Measurements from ENCODE around the gene OAS3. TPM values are rescaled to one million over a fixed set of nuclear protein-coding genes. Genes with fewer than 3 reads are reported as not detected.
"Not testable (repeated sequence)": the region's sequence is repeated elsewhere in the genome, so short reads cannot be mapped to it uniquely, and the experiment has no call there.

Gene OAS3
- total and polyA plus RNA-seq, 12 donors: 3.0 to 28.0 (median 8.5) TPM

DNA sequence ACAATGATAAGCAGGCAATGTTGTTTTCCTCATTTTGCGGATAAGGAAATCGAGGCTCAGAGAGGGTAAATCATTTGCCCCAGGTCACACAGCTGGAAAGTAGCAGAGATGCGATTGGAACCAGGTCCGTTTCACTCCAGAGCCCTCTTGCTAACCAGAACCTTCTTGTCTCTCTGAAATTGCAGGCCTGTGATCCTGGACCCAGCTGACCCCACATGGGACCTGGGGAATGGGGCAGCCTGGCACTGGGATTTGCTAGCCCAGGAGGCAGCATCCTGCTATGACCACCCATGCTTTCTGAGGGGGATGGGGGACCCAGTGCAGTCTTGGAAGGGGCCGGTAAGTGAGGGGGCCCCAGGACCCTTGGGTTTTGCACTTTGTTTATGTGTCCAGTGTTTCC, 9.5 kb downstream of the OAS3 start:
- no peak for TF ChIP-seq CTCF (IDR thresholded peaks at IDR 0.05)
- intact Hi-C loops (cut with DNase I): no loop called here
- WGBS, 2 donors: 95 to 97% methylated on average over 5 of the region's 5 CpGs
- ATAC-seq: no peak
- Histone ChIP-seq H3K36me3 (peaks cover 0 to 100% (median 37%) of the 10 kb centered on the region in 9 donors), H3K4me3 (no peak overlapping the region), H3K9me3 (peaks cover 0 to 20% (median 0%) of the 10 kb centered on the region in 11 donors), H3K27me3 (peaks cover 0 to 6% (median 0%) of the 10 kb centered on the region in 7 donors), H3K27ac (no peak overlapping the region), H3K4me1 (no peaks in the 10 kb centered on the region)
- DNase-seq: no peak

GRCh38 chr12:112948806-112949205, 10.5 kb downstream of the OAS3 start:
- Histone ChIP-seq H3K9me3 (peaks cover 0 to 25% (median 0%) of the 10 kb centered on the region in 11 donors), H3K36me3 (peaks cover 0 to 94% (median 31%) of the 10 kb centered on the region in 9 donors), H3K27ac (no peak overlapping the region), H3K27me3 (no peaks in the 10 kb centered on the region), H3K4me3 (no peak overlapping the region), H3K4me1 (no peaks in the 10 kb centered on the region)
- no peak for ATAC-seq
- no peak for DNase-seq
- WGBS, 2 donors: 93% methylated on average over 7 of the region's 7 CpGs
- no peak for TF ChIP-seq CTCF (IDR thresholded peaks at IDR 0.05)
- intact Hi-C loops (cut with DNase I): no loop called here

DNA sequence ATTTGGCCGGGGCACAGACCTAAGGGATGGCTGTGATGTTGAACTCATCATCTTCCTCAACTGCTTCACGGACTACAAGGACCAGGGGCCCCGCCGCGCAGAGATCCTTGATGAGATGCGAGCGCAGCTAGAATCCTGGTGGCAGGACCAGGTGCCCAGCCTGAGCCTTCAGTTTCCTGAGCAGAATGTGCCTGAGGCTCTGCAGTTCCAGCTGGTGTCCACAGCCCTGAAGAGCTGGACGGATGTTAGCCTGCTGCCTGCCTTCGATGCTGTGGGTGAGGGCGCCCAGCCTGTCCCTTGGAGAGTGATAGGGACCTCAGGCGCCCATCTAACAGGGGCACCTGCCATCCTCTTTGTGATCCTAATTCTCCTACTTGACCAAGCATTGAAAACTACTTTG, 12.4 kb downstream of the OAS3 start:
- intact Hi-C loops (cut with DNase I): no loop called here
- no peak overlapping the region for H3K27ac ChIP-seq
- H3K4me1 ChIP-seq: no peaks in the 10 kb centered on the region
- no peak for ATAC-seq
- H3K4me3 ChIP-seq: no peak overlapping the region
- no peak for DNase-seq
- no peak for TF ChIP-seq CTCF (IDR thresholded peaks at IDR 0.05)
- peaks cover 0 to 25% (median 0%) of the 10 kb centered on the region in 11 donors for H3K9me3 ChIP-seq
- WGBS, 2 donors: 91 to 92% methylated on average over 11 of the region's 11 CpGs
- H3K36me3 ChIP-seq: peaks cover 0 to 88% (median 24%) of the 10 kb centered on the region in 9 donors
- no peaks in the 10 kb centered on the region for H3K27me3 ChIP-seq

GRCh38 chr12:112957125-112957524, 18.9 kb downstream of the OAS3 start:
- H3K4me1 ChIP-seq; H3K4me3 ChIP-seq; H3K27ac ChIP-seq; DNase-seq; H3K27me3 ChIP-seq; intact Hi-C loops (cut with DNase I); ATAC-seq: not testable (repeated sequence)
- Histone ChIP-seq H3K36me3 (peaks cover 0 to 81% (median 36%) of the 10 kb centered on the region in 9 donors), H3K9me3 (peaks cover 0 to 36% (median 0%) of the 10 kb centered on the region in 11 donors)
- WGBS, 2 donors: 86 to 92% methylated on average over 4 of the region's 4 CpGs

DNA sequence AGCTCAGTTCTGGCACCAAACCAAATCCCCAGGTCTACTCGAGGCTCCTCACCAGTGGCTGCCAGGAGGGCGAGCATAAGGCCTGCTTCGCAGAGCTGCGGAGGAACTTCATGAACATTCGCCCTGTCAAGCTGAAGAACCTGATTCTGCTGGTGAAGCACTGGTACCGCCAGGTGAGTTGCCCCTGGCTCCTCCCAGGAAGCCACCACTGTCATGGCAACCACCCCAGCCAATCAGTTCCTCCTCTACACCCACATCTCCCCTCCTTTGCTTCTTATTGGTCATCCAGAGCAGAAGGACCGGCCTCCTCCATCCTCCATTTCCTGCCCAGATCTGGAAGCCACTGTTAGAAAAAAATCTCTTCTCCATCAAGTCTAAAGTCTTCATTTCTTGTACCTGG, 22.8 kb downstream of the OAS3 start:
- H3K27me3 ChIP-seq: peaks cover 0 to 3% (median 0%) of the 10 kb centered on the region in 7 donors
- DNase-seq: no peak
- H3K36me3 ChIP-seq: peaks cover 0 to 97% (median 39%) of the 10 kb centered on the region in 9 donors
- no peak for TF ChIP-seq CTCF (IDR thresholded peaks at IDR 0.05)
- intact Hi-C loops (cut with DNase I): no loop called here
- H3K9me3 ChIP-seq: peaks cover 0 to 24% (median 0%) of the 10 kb centered on the region in 11 donors
- no peak overlapping the region for H3K4me3 ChIP-seq
- ATAC-seq: no peak
- H3K27ac ChIP-seq: no peak overlapping the region
- no peaks in the 10 kb centered on the region for H3K4me1 ChIP-seq
- 86 to 89% methylated on average over 7 of the region's 7 CpGs for WGBS, 2 donors
